ENCODE data around the gene SMURF2. TPM values are rescaled to one million over a fixed set of nuclear protein-coding genes. Genes with fewer than 3 reads are reported as not detected.

The SMURF2 gene
- total RNA-seq, 1 donor from 2014 or later: 126 TPM

- Histone ChIP-seq H3K9me3 (ENCODE audit: insufficient read depth, low read depth, low read length) (no peaks in the 10 kb centered on the region), H3K4me3 (ENCODE audit: insufficient read depth, low read depth, low read length) (no peak overlapping the region), H3K4me1 (ENCODE audit: insufficient read depth, low read length) (peaks cover 15% of the 10 kb centered on the region), H3K27me3 (ENCODE audit: insufficient read depth, low read length) (no peaks in the 10 kb centered on the region), H2AFZ (ENCODE audit: low read depth, low read length) (no peak overlapping the region), H3K79me2 (ENCODE audit: insufficient read depth, low read length) (peaks cover 74% of the 10 kb centered on the region), H3K36me3 (ENCODE audit: insufficient read depth, low read length) (peaks cover 64% of the 10 kb centered on the region), H3K27ac (ENCODE audit: low read depth, low read length) (no peak overlapping the region), H4K20me1 (ENCODE audit: insufficient read depth, low read length) (peaks cover 36% of the 10 kb centered on the region), H3K4me2 (ENCODE audit: low read length) (no peak overlapping the region), H3K9ac (ENCODE audit: low read length) (no peak overlapping the region)
- TF ChIP-seq EZH2 (IDR thresholded peaks at IDR 0.05; ENCODE audit: insufficient read depth, low read length) (no peak), CTCF (IDR thresholded peaks at IDR 0.05; ENCODE audit: insufficient read depth, low read depth, low read length) (no peak)
- Mint-ChIP-seq H3K36me3 (ENCODE audit: low read depth, unreplicated experiment) (peaks cover 4% of the 10 kb centered on the region), H3K27me3 (ENCODE audit: low read depth, unreplicated experiment) (no peaks in the 10 kb centered on the region), H3K4me3 (ENCODE audit: unreplicated experiment) (no peak overlapping the region), H3K4me1 (ENCODE audit: low read depth, unreplicated experiment) (peaks cover 11% of the 10 kb centered on the region), H3K9me3 (ENCODE audit: unreplicated experiment) (no peaks in the 10 kb centered on the region), H3K27ac (ENCODE audit: unreplicated experiment) (no peak overlapping the region)
- no peak for FAIRE-seq
- DNase-seq (ENCODE audit: low read depth): no peak
These were observed 86.7 kb downstream of the SMURF2 start for GRCh38 chr17:64575431-64575830.

DNA sequence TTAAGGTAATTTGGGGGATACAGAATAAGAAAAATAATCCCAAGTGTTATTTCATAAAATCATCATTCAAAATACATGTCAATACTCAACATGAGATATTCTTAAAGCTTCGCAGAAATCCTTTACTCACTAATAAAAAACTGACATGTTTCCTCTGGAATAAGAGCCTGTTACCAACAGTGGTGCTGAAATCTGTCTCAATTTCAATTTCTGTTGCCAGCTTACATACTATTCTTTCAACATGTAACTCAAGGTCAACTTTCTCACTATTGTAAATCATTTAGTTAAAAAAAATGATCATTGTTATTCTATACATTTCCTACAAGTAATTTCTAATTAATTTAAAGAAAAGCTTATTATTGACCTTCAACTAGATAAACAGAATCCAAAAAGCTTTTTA lies 87.5 kb downstream of the SMURF2 start:
- H3K27ac Mint-ChIP-seq (ENCODE audit: unreplicated experiment): no peak overlapping the region
- peaks cover 15% of the 10 kb centered on the region for H3K4me1 ChIP-seq (ENCODE audit: insufficient read depth, low read length)
- no peaks in the 10 kb centered on the region for H3K9me3 Mint-ChIP-seq (ENCODE audit: unreplicated experiment)
- peaks cover 4% of the 10 kb centered on the region for H3K36me3 Mint-ChIP-seq (ENCODE audit: low read depth, unreplicated experiment)
- peaks cover 35% of the 10 kb centered on the region for H4K20me1 ChIP-seq (ENCODE audit: insufficient read depth, low read length)
- H3K9me3 ChIP-seq (ENCODE audit: insufficient read depth, low read depth, low read length): no peaks in the 10 kb centered on the region
- peaks cover 64% of the 10 kb centered on the region for H3K36me3 ChIP-seq (ENCODE audit: insufficient read depth, low read length)
- H3K4me1 Mint-ChIP-seq (ENCODE audit: low read depth, unreplicated experiment): peaks cover 11% of the 10 kb centered on the region
- H3K27me3 ChIP-seq (ENCODE audit: insufficient read depth, low read length): no peaks in the 10 kb centered on the region
- no peak overlapping the region for H3K27ac ChIP-seq (ENCODE audit: low read depth, low read length)
- DNase-seq (ENCODE audit: low read depth): no peak
- TF ChIP-seq EZH2 (IDR thresholded peaks at IDR 0.05; ENCODE audit: insufficient read depth, low read length) (no peak), CTCF (IDR thresholded peaks at IDR 0.05; ENCODE audit: insufficient read depth, low read depth, low read length) (no peak)
- H2AFZ ChIP-seq (ENCODE audit: low read depth, low read length): no peak overlapping the region
- H3K79me2 ChIP-seq (ENCODE audit: insufficient read depth, low read length): peaks cover 73% of the 10 kb centered on the region
- no peak overlapping the region for H3K4me3 Mint-ChIP-seq (ENCODE audit: unreplicated experiment)
- H3K4me3 ChIP-seq (ENCODE audit: insufficient read depth, low read depth, low read length): no peak overlapping the region
- H3K4me2 ChIP-seq (ENCODE audit: low read length): no peak overlapping the region
- H3K27me3 Mint-ChIP-seq (ENCODE audit: low read depth, unreplicated experiment): no peaks in the 10 kb centered on the region
- no peak for FAIRE-seq
- H3K9ac ChIP-seq (ENCODE audit: low read length): no peak overlapping the region

DNA sequence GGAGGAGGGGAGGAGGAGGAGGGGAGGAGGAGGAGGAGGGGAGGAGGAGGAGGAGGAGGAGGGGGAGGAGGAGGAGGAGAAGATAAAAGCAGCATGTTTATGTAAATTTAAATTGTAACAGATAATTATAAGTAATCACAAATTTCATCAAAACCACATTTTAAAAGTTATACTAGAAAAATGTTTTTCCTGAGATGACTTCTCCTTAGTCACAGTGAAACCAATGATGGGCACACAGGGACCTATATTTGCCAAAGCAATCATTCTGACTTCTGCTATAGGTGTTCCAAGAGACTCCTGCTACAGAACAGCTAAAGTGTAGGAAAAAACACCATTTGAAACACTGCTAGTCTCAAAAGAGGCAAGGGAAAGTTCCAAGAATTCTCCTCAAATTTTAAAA lies 88.9 kb downstream of the SMURF2 start:
- Histone ChIP-seq H3K27me3 (ENCODE audit: insufficient read depth, low read length) (no peaks in the 10 kb centered on the region), H3K9ac (ENCODE audit: low read length) (peak overlapping the region; percentile 16), H4K20me1 (ENCODE audit: insufficient read depth, low read length) (peaks cover 33% of the 10 kb centered on the region), H2AFZ (ENCODE audit: low read depth, low read length) (no peak overlapping the region), H3K79me2 (ENCODE audit: insufficient read depth, low read length) (peaks cover 69% of the 10 kb centered on the region), H3K9me3 (ENCODE audit: insufficient read depth, low read depth, low read length) (no peaks in the 10 kb centered on the region), H3K36me3 (ENCODE audit: insufficient read depth, low read length) (peaks cover 61% of the 10 kb centered on the region), H3K4me2 (ENCODE audit: low read length) (peak overlapping the region; percentile 28), H3K4me3 (ENCODE audit: insufficient read depth, low read depth, low read length) (no peak overlapping the region), H3K27ac (ENCODE audit: low read depth, low read length) (peak overlapping the region; percentile 21), H3K4me1 (ENCODE audit: insufficient read depth, low read length) (peaks cover 15% of the 10 kb centered on the region)
- H3K36me3 Mint-ChIP-seq (ENCODE audit: low read depth, unreplicated experiment): peaks cover 4% of the 10 kb centered on the region
- no peak for DNase-seq (ENCODE audit: low read depth)
- FAIRE-seq: no peak
- H3K27me3 Mint-ChIP-seq (ENCODE audit: low read depth, unreplicated experiment): no peaks in the 10 kb centered on the region
- H3K4me3 Mint-ChIP-seq (ENCODE audit: unreplicated experiment): no peak overlapping the region
- no peak overlapping the region for H3K27ac Mint-ChIP-seq (ENCODE audit: unreplicated experiment)
- TF ChIP-seq EZH2 (IDR thresholded peaks at IDR 0.05; ENCODE audit: insufficient read depth, low read length) (no peak), CTCF (IDR thresholded peaks at IDR 0.05; ENCODE audit: insufficient read depth, low read depth, low read length) (no peak)
- H3K4me1 Mint-ChIP-seq (ENCODE audit: low read depth, unreplicated experiment): peaks cover 9% of the 10 kb centered on the region
- H3K9me3 Mint-ChIP-seq (ENCODE audit: unreplicated experiment): no peaks in the 10 kb centered on the region

All from astrocyte (in vitro differentiated cells and primary cell).